Common myeloid progenitor, CD34-positive (primary cell): ENCODE data around the gene CDH13.

Experiments
- CTCF ChIA-PET: fragments of 350-600 bp; sonication (Branson Sonifier 250); formaldehyde crosslinking; loops from one replicate; lab custom pipeline; 2021; ENCODE audit warnings: antibody characterized with exemption; lab: Charles Lee
- POLR2A ChIA-PET: fragments of 350-600 bp; sonication (Branson Sonifier 250); formaldehyde crosslinking; loops from one replicate; lab custom pipeline; 2021; ENCODE audit warnings: antibody characterized with exemption; lab: Charles Lee
- DNase-seq, 3 donors: peaks; one replicate each; pipeline versions ENCODE4 v3.0.0 to v3.0.0-alpha.2; 2013
- H3K27ac ChIP-seq, 2 experiments: 1 replicate in 1 of 2; 2 replicates in 1 of 2; pipeline ENCODE4 v1.7.0; 2013; ENCODE audit warnings: inconsistent platforms in 2 of 2, low read length in 2 of 2, mild to moderate bottlenecking in 2 of 2, low read depth in 1 of 2, moderate library complexity in 1 of 2; ENCODE audit not compliant: severe bottlenecking in 2 of 2, insufficient read depth in 1 of 2, poor library complexity in 1 of 2
- H3K27me3 ChIP-seq, 5 experiments: replicated peaks in 2 of 5; 1 replicate in 3 of 5; 2 replicates in 2 of 5; pipeline versions ENCODE4 v1.6.1 to v1.7.0; 2013; ENCODE audit warnings: low read length in 4 of 5, mild to moderate bottlenecking in 2 of 5, moderate library complexity in 2 of 5, inconsistent platforms in 1 of 5; ENCODE audit not compliant: insufficient read depth in 5 of 5, control insufficient read depth in 4 of 5
- H3K36me3 ChIP-seq, 4 experiments: 1 replicate in 2 of 4; 2 replicates in 2 of 4; pipeline versions ENCODE4 v1.6.1 to v1.7.0; 2013; ENCODE audit warnings: low read length in 3 of 4, control low read depth in 1 of 4, mild to moderate bottlenecking in 1 of 4; ENCODE audit not compliant: control insufficient read depth in 4 of 4, insufficient read depth in 4 of 4
- H3K4me1 ChIP-seq, 4 experiments: 1 replicate in 3 of 4; 2 replicates in 1 of 4; pipeline versions ENCODE4 v1.6.1 to v1.7.1; 2013; ENCODE audit warnings: low read length in 3 of 4, mild to moderate bottlenecking in 3 of 4, control low read depth in 1 of 4, inconsistent platforms in 1 of 4, moderate library complexity in 1 of 4; ENCODE audit not compliant: control insufficient read depth in 4 of 4, insufficient read depth in 4 of 4; ENCODE audit errors: control extremely low read depth in 1 of 4
- H3K4me3 ChIP-seq, 7 experiments: 1 replicate in 4 of 7; 2 replicates in 3 of 7; pipeline versions ENCODE4 v1.5.1 to v1.7.0; 2013; ENCODE audit warnings: mild to moderate bottlenecking in 7 of 7, low read length in 6 of 7, moderate library complexity in 6 of 7, inconsistent platforms in 2 of 7, low read depth in 2 of 7, control low read depth in 1 of 7; ENCODE audit not compliant: insufficient read depth in 4 of 7, control insufficient read depth in 1 of 7; ENCODE audit errors: extremely low read depth in 1 of 7
- H3K9me3 ChIP-seq, 5 experiments: 1 replicate in 4 of 5; 2 replicates in 1 of 5; pipeline versions ENCODE4 v1.6.1 to v1.7.1; 2013; ENCODE audit warnings: low read length in 4 of 5, mild to moderate bottlenecking in 2 of 5, inconsistent platforms in 1 of 5, low read depth in 1 of 5, moderate library complexity in 1 of 5; ENCODE audit not compliant: control insufficient read depth in 4 of 5, insufficient read depth in 2 of 5; ENCODE audit errors: control extremely low read depth in 1 of 5
- WGBS: methylation state at CpG from one replicate; pipeline ENCODE4 v1.1.5; 2013; ENCODE audit not compliant: insufficient coverage; 5-methylcytosine and 5-hydroxymethylcytosine counted together

The CDH13 gene

DNA sequence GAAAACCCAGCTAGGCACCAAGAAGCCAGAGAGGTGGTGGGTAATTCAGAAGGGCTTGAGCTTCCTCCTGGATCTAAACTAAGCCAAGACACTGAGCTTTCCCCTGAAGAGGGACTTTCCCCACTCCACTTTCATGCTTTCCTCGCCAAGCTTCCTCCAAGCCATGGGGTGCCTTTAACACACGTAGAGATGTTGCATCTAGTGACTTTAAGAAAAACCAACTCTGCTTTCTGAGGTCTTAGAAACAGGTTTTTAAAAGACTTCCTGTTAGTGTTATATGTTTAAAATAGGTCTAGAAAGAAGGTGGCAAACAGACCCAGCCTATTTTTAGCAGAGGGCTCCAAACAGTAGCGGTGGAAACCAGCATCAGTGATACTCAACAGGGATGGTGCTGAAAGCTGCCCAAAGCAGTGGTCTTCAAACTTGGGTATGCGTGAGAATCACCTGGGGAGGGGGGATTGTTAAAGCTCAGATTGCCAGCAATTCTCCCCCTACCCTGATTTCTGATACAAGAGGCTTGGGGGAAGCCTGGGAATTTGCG is 585.6 kb downstream of the CDH13 start:
- Histone ChIP-seq H3K36me3 (no peaks in the 10 kb centered on the region), H3K27me3 (no peaks in the 10 kb centered on the region), H3K4me1 (no peaks in the 10 kb centered on the region), H3K4me3 (no peak overlapping the region), H3K9me3 (no peaks in the 10 kb centered on the region), H3K27ac (no peak overlapping the region)
- ChIA-PET POLR2A (no interaction called here), CTCF (interaction anchor here (2.0 kb wide), 1 partner anchor 98 kb away, joined by 10 read pairs; no protein-coding TSS in a partner anchor)
- WGBS, result 75% methylated on average over 2 of the region's 5 CpGs
- DNase-seq, result peak in 1 of 3 donors; percentile 3

GRCh38 chr16:83214671-83215070 is 587.9 kb downstream of the CDH13 start:
- no peaks in the 10 kb centered on the region for H3K9me3 ChIP-seq
- H3K36me3 ChIP-seq, result no peaks in the 10 kb centered on the region
- CTCF ChIA-PET, result interaction anchor here (0.7 to 1.6 kb wide), 5 partner anchors 12 to 611 kb away, joined by 3 to 5 read pairs (median 3); no protein-coding TSS in a partner anchor
- no peak for DNase-seq
- no peak overlapping the region for H3K4me3 ChIP-seq
- WGBS, result 99% methylated on average over 5 of the region's 5 CpGs
- no peaks in the 10 kb centered on the region for H3K4me1 ChIP-seq
- no peaks in the 10 kb centered on the region for H3K27me3 ChIP-seq
- POLR2A ChIA-PET, result no interaction called here
- H3K27ac ChIP-seq, result no peak overlapping the region

DNA sequence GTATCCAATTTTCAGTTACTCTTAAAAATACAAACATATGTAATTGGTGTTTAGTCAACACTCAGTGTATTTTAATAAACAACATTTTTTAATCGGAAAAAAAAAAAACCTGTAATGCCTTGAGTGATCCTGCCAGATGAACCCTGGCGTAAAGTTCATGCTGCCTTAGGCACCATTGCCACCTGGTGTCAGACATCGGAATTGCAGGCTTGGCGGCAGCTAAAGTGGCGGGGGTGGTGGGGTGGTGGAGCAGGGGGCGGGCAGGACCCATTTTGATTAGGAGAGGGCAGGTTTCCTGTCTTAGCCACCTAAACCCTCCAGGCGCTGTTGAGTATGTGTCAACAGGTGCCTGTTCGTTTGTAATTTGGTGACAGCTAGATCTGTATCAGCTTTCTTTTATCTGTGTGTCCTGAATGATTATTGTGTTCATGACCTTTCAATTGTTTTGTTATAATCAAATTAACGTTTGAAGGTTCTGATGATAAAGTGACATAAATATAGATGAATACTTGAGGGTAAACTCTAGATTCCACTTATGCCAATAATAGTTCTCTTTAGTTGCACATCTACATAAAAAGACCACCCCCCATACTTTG is 588.7 kb downstream of the CDH13 start:
- POLR2A ChIA-PET, result no interaction called here
- CTCF ChIA-PET, result interaction anchor here (0.7 to 1.6 kb wide), 6 partner anchors 11 to 760 kb away, joined by 3 to 4 read pairs (median 3); no protein-coding TSS in a partner anchor
- Histone ChIP-seq H3K27ac (no peak overlapping the region), H3K36me3 (no peaks in the 10 kb centered on the region), H3K4me1 (no peaks in the 10 kb centered on the region), H3K4me3 (no peak overlapping the region), H3K27me3 (no peaks in the 10 kb centered on the region), H3K9me3 (no peaks in the 10 kb centered on the region)
- peak; percentile 46 to 65 (median 50) for DNase-seq
- WGBS, result 29% methylated on average over 6 of the region's 9 CpGs

DNA sequence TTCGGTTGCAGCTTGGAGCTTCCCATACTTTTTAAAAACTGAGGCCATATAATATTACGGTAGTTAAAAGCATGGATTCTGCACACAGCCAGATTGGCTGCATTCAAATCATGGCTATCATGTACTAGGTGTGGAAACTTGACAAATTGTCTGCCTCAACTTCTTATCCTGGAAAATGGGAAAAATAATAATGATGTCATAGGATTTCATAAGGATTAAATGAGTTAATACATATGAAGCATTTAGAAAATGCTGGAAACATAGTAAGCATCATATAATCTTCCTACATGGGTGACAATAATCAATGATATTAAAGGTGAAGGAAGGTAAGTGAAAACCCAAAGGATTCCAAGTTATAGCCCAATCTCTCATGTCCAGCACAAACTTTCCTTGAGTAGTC is 592.5 kb downstream of the CDH13 start:
- Histone ChIP-seq H3K4me3 (no peak overlapping the region), H3K27ac (no peak overlapping the region), H3K4me1 (no peaks in the 10 kb centered on the region), H3K36me3 (no peaks in the 10 kb centered on the region), H3K9me3 (no peaks in the 10 kb centered on the region), H3K27me3 (no peaks in the 10 kb centered on the region)
- POLR2A ChIA-PET, result no interaction called here
- 100% methylated on average over 2 of the region's 2 CpGs for WGBS
- CTCF ChIA-PET, result no interaction called here
- DNase-seq, result no peak

DNA sequence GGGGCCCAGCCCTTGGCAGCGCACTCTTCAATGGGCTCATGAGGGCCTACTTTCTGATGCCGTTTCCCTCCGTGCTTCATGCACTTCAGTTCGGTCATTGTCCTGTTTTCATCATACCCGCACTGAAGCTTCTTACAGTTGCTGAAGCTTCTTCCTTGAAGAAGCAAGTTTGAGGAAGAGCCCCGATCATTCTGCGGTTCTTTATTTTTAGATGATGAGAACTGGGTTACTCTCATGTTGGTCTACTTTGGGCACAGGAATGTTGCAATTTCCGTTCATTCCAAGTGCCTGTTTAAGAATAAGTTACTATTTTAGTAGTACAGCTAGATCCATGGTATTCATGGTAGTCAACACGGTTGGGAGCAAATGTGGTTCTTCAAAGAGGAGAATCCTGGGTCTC is 593.3 kb downstream of the CDH13 start:
- POLR2A ChIA-PET, result no interaction called here
- no peaks in the 10 kb centered on the region for H3K9me3 ChIP-seq
- H3K27me3 ChIP-seq, result no peaks in the 10 kb centered on the region
- no peak for DNase-seq
- no peaks in the 10 kb centered on the region for H3K36me3 ChIP-seq
- WGBS, result 96% methylated on average over 8 of the region's 9 CpGs
- CTCF ChIA-PET, result no interaction called here
- no peak overlapping the region for H3K27ac ChIP-seq
- H3K4me3 ChIP-seq, result no peak overlapping the region
- H3K4me1 ChIP-seq, result no peaks in the 10 kb centered on the region

DNA sequence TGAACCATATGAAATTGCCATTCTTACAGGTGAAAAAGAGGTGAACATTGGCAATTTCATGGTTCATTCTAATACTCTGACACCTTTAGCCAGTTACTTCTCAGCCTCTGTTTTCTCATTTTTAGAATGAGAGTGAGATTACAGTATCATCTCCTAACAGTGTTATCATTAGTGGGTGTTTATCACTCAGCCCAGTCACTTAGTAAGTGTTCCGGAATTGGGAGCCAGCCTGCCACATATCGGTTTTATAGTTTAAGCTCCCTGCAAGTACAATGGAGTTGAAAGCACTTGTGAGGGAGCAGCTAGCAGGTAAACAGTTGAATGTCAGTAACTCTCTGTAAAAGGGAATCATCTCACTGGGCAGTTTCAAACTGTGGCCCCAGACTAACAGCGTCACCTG is 597.9 kb downstream of the CDH13 start:
- no peak for DNase-seq
- 95% methylated on average over 3 of the region's 3 CpGs for WGBS
- ChIA-PET POLR2A (no interaction called here), CTCF (interaction anchor here (1.1 kb wide), 1 partner anchor 11 kb away, joined by 3 read pairs; no protein-coding TSS in a partner anchor)
- H3K36me3 ChIP-seq, result no peaks in the 10 kb centered on the region
- H3K4me3 ChIP-seq, result no peak overlapping the region
- H3K9me3 ChIP-seq, result no peaks in the 10 kb centered on the region
- no peak overlapping the region for H3K27ac ChIP-seq
- H3K4me1 ChIP-seq, result no peaks in the 10 kb centered on the region
- peaks cover 0 to 5% (median 0%) of the 10 kb centered on the region in 5 experiments for H3K27me3 ChIP-seq

DNA sequence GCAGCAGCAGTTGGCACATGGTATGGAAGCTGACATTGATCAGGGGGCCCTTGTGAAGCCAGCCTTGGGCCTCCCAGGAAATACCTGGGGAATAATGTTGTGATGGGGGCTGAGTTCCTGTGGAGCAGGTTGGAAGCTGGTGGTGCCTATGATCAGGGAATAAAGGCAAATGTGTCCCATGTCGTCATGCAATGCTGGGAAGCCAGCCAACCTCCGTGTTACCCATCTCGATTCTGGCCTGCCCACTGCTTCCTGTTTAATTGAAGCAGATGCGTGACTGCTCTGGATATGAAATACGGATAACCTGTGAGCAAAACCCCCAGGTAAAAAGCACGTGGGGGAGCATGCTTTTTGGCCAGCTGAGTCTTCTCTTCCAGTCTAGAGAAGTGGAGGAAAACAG is 600.6 kb downstream of the CDH13 start:
- H3K4me1 ChIP-seq, result no peaks in the 10 kb centered on the region
- WGBS, result 66% methylated on average over 6 of the region's 6 CpGs
- no peak overlapping the region for H3K4me3 ChIP-seq
- ChIA-PET CTCF (interaction anchor here (1.8 kb wide), 1 partner anchor 14 kb away, joined by 5 read pairs; no protein-coding TSS in a partner anchor), POLR2A (no interaction called here)
- H3K9me3 ChIP-seq, result no peaks in the 10 kb centered on the region
- no peak for DNase-seq
- no peak overlapping the region for H3K27ac ChIP-seq
- H3K27me3 ChIP-seq, result peaks cover 0 to 5% (median 0%) of the 10 kb centered on the region in 5 experiments
- no peaks in the 10 kb centered on the region for H3K36me3 ChIP-seq
